IPS-18a (cell line): ENCODE results near the gene TMEM115.

Experiments used
- H3K27ac ChIP-seq: one replicate; pipeline ENCODE4 v1.5.1; 2013; ENCODE audit warnings: low read length
- H3K27me3 ChIP-seq: one replicate; pipeline ENCODE4 v1.6.1; 2013; ENCODE audit warnings: mild to moderate bottlenecking, low read length; ENCODE audit not compliant: control insufficient read depth, insufficient read depth
- H3K36me3 ChIP-seq: one replicate; pipeline ENCODE4 v1.6.1; 2013; ENCODE audit warnings: low read depth, low read length; ENCODE audit not compliant: control insufficient read depth
- H3K4me1 ChIP-seq: one replicate; pipeline ENCODE4 v1.6.1; 2013; ENCODE audit warnings: low read depth, low read length; ENCODE audit not compliant: control insufficient read depth
- H3K4me3 ChIP-seq: one replicate; pipeline ENCODE4 v1.5.1; 2013; ENCODE audit warnings: low read length
- H3K9ac ChIP-seq: one replicate; pipeline ENCODE4 v1.6.1; 2013; ENCODE audit warnings: mild to moderate bottlenecking, low read length, moderate library complexity
- H3K9me3 ChIP-seq: one replicate; pipeline ENCODE4 v1.6.1; 2013; ENCODE audit warnings: low read depth, low read length; ENCODE audit not compliant: control insufficient read depth

TMEM115 gene

GRCh38 chr3:50389414-50389767, 30.1 kb upstream of the TMEM115 start:
- Histone ChIP-seq H3K27ac (no peak overlapping the region), H3K36me3 (no peaks in the 10 kb centered on the region), H3K4me3 (no peak overlapping the region), H3K9ac (no peak overlapping the region), H3K9me3 (no peaks in the 10 kb centered on the region), H3K4me1 (no peaks in the 10 kb centered on the region), H3K27me3 (no peaks in the 10 kb centered on the region)

GRCh38 chr3:50388720-50389413, 29.5 kb upstream of the TMEM115 start:
- H3K27me3 ChIP-seq, result no peaks in the 10 kb centered on the region
- no peaks in the 10 kb centered on the region for H3K4me1 ChIP-seq
- no peak overlapping the region for H3K4me3 ChIP-seq
- H3K9me3 ChIP-seq, result no peaks in the 10 kb centered on the region
- no peaks in the 10 kb centered on the region for H3K36me3 ChIP-seq
- no peak overlapping the region for H3K9ac ChIP-seq
- H3K27ac ChIP-seq, result no peak overlapping the region

DNA sequence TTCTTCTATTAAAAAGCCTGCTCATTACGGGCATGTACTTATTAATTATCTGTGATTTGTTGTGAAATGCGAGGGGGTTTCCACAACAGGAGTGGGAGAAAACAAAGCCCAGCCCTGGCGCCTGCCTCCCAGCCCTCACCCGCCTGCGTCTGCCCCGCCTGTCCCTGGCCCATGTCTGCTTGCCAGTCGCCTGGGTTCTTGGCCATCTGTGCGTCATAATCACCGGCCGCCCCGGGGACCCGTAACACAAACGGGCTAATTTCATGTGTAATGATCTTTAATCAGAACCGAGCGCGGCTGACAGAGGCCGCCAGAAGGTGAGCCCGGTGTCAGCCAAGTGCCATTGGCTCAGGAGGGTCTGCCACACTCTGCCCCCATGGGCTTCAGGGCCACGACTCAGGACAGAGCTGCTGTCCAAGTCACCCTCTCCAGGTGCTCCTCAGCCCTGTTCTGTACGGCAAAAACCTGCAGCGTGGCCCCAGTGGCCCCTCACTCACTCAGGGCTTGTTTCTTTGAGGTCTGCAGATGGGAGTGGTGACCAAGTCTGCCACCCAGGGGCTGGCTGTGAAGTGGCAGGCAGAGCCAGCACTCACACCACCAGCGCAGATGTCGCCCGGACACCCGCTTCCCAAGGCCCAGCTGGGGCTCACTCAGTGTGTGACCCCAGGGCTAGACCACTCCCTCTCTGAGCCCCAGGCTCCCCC, 28.8 kb upstream of the TMEM115 start:
- no peak overlapping the region for H3K4me3 ChIP-seq

DNA sequence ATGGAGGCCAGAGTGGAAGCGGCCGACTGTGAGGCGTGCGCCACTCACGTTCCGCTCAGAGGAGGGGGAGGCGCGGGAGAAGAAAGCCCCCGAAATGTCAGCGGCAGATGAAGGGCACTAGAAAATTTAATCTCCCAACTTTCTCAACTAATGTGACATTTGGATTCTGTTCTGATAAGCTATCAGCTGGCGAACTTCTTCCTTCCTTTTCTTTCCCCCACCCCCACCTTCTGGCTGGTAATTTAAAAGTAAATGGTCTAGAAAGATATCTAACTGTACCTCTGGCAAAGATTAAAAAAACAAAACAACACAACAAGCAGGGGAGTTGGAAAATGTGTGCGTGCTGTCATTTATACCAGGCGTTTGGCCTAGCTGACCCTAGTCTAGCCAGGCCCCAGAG, 26.4 kb upstream of the TMEM115 start:
- H3K9me3 ChIP-seq, result no peaks in the 10 kb centered on the region
- no peak overlapping the region for H3K9ac ChIP-seq
- no peak overlapping the region for H3K4me3 ChIP-seq
- H3K27me3 ChIP-seq, result no peaks in the 10 kb centered on the region
- H3K36me3 ChIP-seq, result no peaks in the 10 kb centered on the region
- H3K27ac ChIP-seq, result no peak overlapping the region
- H3K4me1 ChIP-seq, result no peaks in the 10 kb centered on the region

More for the DNA sequence above, 28.8 kb upstream of the TMEM115 start:
- H3K4me1 ChIP-seq, result no peaks in the 10 kb centered on the region
- no peaks in the 10 kb centered on the region for H3K27me3 ChIP-seq
- no peak overlapping the region for H3K27ac ChIP-seq
- H3K9me3 ChIP-seq, result no peaks in the 10 kb centered on the region
- no peak overlapping the region for H3K9ac ChIP-seq
- H3K36me3 ChIP-seq, result no peaks in the 10 kb centered on the region

DNA sequence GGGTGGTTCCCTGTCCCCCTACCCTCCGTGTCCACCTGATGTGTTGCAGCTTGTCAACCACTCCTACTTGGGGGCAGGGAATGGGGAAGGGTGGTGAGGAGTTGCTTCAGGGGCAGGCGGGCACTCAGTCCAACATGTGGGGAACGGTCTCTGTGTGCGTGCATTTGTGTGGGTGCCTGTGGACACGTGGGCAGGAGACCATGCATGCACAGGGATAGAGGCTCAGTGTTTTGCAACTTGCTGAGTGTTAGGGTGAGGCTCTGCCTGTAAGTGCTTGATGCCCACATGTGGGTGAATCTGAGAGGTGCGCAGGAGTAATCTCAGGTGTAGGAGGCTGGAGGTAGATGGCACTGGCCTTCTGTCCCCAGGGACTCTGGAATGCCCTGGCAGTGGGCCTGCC, 24.4 kb upstream of the TMEM115 start:
- H3K36me3 ChIP-seq, result no peaks in the 10 kb centered on the region
- H3K9me3 ChIP-seq, result no peaks in the 10 kb centered on the region
- no peaks in the 10 kb centered on the region for H3K4me1 ChIP-seq
- H3K4me3 ChIP-seq, result no peak overlapping the region
- H3K9ac ChIP-seq, result no peak overlapping the region
- no peak overlapping the region for H3K27ac ChIP-seq
- no peaks in the 10 kb centered on the region for H3K27me3 ChIP-seq

DNA sequence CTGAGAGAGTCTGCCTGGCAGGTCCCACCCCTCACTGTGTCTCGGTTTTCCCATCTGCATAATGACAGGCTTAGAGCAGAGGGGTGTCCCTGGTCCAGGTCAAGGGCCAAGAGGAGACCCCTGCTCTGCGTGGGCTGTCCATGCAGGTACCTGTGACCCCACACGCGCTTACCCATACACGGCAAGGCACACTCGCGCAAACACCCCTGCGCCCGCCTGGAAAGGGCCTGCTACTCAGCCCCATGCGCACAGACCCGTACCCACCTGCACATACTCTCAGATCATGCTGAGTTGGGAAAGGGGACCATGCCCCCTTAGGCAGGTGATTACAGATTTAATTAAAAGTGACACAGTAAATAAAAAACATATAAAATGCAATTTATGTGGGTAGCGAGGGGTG, 23.4 kb upstream of the TMEM115 start:
- Histone ChIP-seq H3K4me1 (no peaks in the 10 kb centered on the region), H3K27me3 (no peaks in the 10 kb centered on the region), H3K9me3 (no peaks in the 10 kb centered on the region), H3K27ac (no peak overlapping the region), H3K9ac (no peak overlapping the region), H3K36me3 (no peaks in the 10 kb centered on the region), H3K4me3 (no peak overlapping the region)

- Histone ChIP-seq H3K9me3 (no peaks in the 10 kb centered on the region), H3K27me3 (no peaks in the 10 kb centered on the region), H3K9ac (no peak overlapping the region), H3K4me1 (no peaks in the 10 kb centered on the region), H3K27ac (no peak overlapping the region), H3K36me3 (no peaks in the 10 kb centered on the region), H3K4me3 (no peak overlapping the region)
Measured at GRCh38 chr3:50381383-50381782, 22.1 kb upstream of the TMEM115 start.

- H3K27ac ChIP-seq, result no peak overlapping the region
- H3K36me3 ChIP-seq, result no peaks in the 10 kb centered on the region
- no peaks in the 10 kb centered on the region for H3K9me3 ChIP-seq
- no peak overlapping the region for H3K4me3 ChIP-seq
- H3K27me3 ChIP-seq, result no peaks in the 10 kb centered on the region
- no peaks in the 10 kb centered on the region for H3K4me1 ChIP-seq
- H3K9ac ChIP-seq, result no peak overlapping the region
Measured at GRCh38 chr3:50380405-50381085, 21.2 kb upstream of the TMEM115 start.

DNA sequence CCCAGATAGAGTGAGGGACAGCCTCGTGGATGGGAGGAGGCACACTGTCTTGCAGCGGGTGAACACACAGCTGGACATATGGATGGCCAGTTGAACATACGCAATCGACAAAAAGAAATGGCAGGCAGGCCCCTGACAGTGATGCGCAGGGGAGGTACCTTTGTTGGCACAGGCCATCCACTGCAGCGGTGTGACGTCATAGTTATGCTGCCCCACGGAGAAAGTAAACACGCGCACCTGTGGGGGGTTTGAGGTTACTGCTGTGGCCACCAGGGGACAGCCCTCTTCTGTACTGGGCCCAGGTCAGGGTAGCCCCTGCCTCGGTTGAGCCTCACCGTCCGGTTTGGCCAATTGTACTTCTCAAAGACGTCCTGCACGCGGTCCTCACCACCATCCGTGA, 19.4 kb upstream of the TMEM115 start:
- Histone ChIP-seq H3K4me3 (no peak overlapping the region), H3K36me3 (no peaks in the 10 kb centered on the region)

GRCh38 chr3:50378024-50378423, 18.7 kb upstream of the TMEM115 start:
- Histone ChIP-seq H3K4me1 (peaks cover 5% of the 10 kb centered on the region), H3K27ac (no peak overlapping the region), H3K27me3 (no peaks in the 10 kb centered on the region), H3K4me3 (no peak overlapping the region), H3K9me3 (no peaks in the 10 kb centered on the region), H3K9ac (no peak overlapping the region), H3K36me3 (no peaks in the 10 kb centered on the region)

More for the DNA sequence above, 19.4 kb upstream of the TMEM115 start:
- H3K9ac ChIP-seq, result no peak overlapping the region
- peaks cover 5% of the 10 kb centered on the region for H3K4me1 ChIP-seq
- H3K27me3 ChIP-seq, result no peaks in the 10 kb centered on the region
- H3K9me3 ChIP-seq, result no peaks in the 10 kb centered on the region
- H3K27ac ChIP-seq, result no peak overlapping the region

GRCh38 chr3:50375258-50375931, 16.1 kb upstream of the TMEM115 start:
- H3K4me3 ChIP-seq, result no peak overlapping the region
- H3K4me1 ChIP-seq, result peaks cover 14% of the 10 kb centered on the region
- no peak overlapping the region for H3K27ac ChIP-seq
- no peaks in the 10 kb centered on the region for H3K27me3 ChIP-seq
- H3K36me3 ChIP-seq, result no peaks in the 10 kb centered on the region
- no peak overlapping the region for H3K9ac ChIP-seq
- H3K9me3 ChIP-seq, result no peaks in the 10 kb centered on the region
